GM19395 (cell line): ENCODE data around the gene UHMK1.
"Not testable (repeated sequence)": the region's sequence is repeated elsewhere in the genome, so short reads cannot be mapped to it uniquely, and the experiment has no call there.

Source experiments
- ATAC-seq: cut with Tn5 transposase; IDR thresholded peaks from one replicate; pipeline ENCODE4 v1.9.1; 2021; ENCODE audit warnings: mild to moderate bottlenecking, moderate library complexity; ENCODE audit not compliant: unreplicated experiment

Gene UHMK1

GRCh38 chr1:162497723-162498495 is at the start of gene UHMK1:
Gene UHMK1, plus strand, starts transcription at chr1:162497818. Its CDS starts 183 bp downstream, at chr1:162498001.
- ATAC-seq: peak; percentile 99

DNA sequence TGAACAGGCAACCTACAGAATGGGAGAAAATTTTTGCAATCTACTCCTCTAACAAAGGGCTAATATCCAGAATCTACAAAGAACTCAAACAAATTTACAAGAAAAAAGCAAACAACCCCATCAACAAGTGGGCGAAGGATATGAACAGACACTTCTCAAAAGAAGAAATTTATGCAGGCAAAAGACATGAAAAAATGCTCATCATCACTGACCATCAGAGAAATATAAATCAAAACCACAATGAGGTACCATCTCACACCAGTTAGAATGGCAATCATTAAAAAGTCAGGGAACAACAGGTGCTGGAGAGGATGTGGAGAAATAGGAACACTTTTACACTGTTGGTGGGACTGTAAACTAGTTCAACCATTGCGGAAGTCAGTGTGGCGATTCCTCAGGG is 43.3 kb upstream of the UHMK1 start:
- ATAC-seq: not testable (repeated sequence)

GRCh38 chr1:162456323-162456722 is 41.3 kb upstream of the UHMK1 start:
- ATAC-seq: no peak

- no peak for ATAC-seq
These were observed 39.4 kb upstream of the UHMK1 start for GRCh38 chr1:162458236-162458635.

GRCh38 chr1:162462425-162462824 is 35.2 kb upstream of the UHMK1 start:
- ATAC-seq: not testable (repeated sequence)

- no peak for ATAC-seq
These were observed 34.6 kb upstream of the UHMK1 start for GRCh38 chr1:162463021-162463420.

- ATAC-seq: no peak
These were observed 30.8 kb upstream of the UHMK1 start for GRCh38 chr1:162466797-162467196.

GRCh38 chr1:162470216-162470615 is 27.4 kb upstream of the UHMK1 start:
- no peak for ATAC-seq

DNA sequence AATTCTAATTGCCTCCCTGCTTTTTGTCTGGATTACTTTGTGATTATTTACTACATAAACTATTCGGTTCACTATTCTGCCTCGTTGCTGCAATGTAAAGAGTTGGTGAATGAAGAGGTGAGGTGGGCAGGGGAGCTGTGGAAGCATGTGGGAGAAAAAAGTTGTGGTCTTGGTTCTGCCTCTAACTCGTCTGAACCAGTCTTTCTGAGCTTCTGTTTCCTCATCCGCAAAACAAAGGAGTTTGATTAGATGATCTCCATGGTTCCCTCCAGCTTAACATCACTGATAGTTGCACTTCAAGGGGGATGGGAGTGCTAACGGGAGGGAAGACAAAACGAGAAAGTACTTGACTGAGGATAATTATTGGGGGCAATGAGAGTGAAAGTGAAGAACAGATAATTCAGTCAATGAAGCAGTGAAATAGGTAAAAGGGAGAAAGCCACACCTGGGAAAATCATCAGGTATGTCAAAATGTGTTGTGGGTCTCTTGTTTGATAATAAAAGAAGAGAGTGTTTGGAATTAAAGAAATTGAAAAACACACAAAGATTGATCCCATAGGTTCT is 26.2 kb upstream of the UHMK1 start:
- no peak for ATAC-seq

DNA sequence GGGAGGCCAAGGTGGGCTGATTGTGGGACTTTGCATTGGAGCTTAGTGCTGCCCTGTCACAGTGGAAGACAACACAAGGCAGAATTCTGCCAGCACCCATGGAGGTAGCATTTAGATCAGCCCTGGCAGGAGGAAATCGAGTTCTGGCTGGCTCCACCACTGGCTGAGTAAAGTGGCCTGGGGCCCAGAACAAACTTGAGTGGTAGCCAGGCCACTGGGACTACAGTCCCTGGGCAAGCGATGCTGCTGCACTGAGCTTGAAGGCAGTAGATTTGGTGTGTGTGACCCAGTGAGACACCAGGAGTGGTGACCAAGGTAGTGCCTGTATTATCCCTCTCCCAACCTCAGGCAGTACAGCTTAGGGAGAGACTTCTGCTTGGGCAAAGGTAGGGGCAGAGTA is 22.5 kb upstream of the UHMK1 start:
- ATAC-seq: no peak

GRCh38 chr1:162475539-162476185 is 22.0 kb upstream of the UHMK1 start:
- ATAC-seq: no peak

GRCh38 chr1:162476620-162477019 is 21.0 kb upstream of the UHMK1 start:
- no peak for ATAC-seq

GRCh38 chr1:162485236-162485635 is 12.4 kb upstream of the UHMK1 start:
- no peak for ATAC-seq

DNA sequence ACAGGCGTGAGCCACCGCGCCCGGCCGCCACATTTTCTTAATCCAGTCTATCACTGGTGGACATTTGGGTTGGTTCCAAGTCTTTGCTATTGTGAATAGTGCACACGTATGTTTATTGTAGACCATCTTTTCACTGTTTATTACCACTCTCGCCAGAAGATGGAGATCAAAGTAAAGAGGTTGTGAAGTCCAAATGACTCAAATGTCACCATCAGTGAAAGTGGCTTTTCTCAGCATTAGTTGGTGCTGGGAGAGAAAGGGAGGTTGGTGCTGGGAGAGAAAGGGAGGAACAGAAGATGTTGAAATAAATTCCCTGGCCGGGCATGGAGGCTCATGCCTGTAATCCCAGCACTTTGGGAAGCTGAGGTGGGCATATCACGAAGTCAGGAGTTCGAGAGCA is 10.4 kb upstream of the UHMK1 start:
- ATAC-seq: no peak

- ATAC-seq: no peak
These were observed 9.4 kb upstream of the UHMK1 start for GRCh38 chr1:162488219-162488618.

DNA sequence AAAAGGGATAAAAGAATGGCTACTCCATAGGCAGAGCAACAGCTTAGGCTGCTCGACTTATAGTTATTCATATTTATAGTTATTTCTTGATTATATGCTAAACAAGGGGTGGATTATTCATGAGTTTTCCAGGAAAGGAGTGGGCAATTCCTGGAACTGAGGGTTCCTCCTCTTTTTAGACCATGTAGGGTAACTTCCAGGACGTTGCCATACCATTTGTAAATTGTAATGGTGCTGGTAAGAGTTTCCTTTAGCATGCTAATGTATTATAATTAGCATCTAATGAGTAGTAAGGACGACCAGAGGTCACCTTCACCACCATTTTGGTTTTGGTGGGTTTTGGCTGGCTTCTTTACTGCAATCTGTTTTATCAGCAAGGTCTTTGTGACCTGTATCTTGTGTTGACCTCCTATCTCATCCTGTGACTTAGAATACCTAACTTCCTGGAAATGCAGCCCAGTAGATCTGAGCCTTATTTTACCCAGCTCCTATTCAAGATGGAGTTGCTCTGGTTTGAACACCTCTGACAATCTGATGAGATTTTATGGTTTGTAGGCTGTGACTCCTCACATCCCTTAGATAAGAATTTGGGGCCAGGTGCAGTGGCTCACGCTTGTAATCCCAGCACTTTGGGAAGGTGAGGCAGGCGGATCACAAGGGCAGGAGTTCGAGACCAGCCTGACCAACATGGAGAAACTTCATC is 1.9 kb upstream of the UHMK1 start:
- ATAC-seq: not testable (repeated sequence)

DNA sequence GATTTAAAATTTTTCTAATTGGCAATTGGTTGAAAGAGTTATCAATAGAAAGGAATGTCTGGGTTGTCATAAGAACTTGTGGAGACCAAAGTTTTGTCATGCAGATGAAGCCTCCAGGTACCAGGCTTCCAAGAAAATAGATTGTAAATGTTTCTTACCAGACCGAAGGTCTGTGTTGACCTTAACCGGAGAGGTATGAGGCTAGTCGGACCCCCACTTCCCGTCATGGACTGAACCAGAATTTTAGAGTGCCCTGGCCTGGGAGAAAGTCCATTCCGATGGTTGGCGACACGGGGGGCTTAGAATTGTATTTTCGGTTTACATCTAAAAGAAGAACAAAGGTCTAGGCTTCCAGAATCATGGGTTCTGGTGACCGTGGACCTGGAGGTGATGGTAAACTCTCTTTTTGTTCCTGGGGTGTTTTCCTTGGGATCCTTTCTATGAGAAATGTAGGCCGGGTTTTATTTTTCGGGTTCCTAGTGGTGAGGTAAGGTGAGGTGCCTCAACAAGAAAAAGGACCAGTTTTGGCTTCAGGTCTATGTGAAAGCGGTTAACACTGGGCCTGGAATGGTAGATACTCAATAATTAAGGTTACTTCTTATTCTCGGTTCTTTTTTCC is 405 bp upstream of the UHMK1 start:
- no peak for ATAC-seq

DNA sequence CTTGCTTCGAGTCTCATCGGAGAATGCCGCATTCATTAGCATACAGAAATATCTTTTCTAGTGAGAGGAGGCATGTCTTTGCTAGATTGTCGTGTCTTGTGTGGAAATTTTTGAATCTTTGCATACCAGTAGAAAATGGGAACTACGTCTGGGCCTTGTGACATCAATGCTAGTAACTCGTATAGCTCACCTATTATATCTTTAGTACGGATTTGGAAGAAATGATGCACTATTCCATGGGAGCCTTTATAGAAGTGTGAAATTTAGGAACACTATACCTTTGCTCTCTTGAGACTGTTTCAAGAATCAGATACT is 835 bp downstream of the UHMK1 start:
- ATAC-seq: peak; percentile 30

GRCh38 chr1:162500805-162501204 is 3.2 kb downstream of the UHMK1 start:
- ATAC-seq: no peak

DNA sequence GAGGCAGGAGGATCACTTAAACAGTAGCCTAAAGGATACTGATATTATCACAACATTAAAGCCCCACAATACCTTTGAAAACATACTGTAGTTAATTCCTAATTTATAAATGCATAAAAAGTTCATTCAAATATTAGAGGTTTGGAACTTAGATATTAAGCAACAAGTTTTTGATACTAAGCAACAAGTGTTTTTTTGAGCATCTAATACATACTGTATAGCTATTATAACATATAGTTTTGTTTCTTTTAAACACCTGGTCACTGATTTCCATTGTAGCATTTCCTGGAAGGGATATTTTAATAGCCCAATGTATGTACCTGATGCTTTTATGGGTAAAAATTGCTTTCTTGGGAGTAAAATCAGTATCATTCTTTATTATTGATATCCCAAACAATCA is 4.5 kb downstream of the UHMK1 start:
- no peak for ATAC-seq

- ATAC-seq: no peak
These were observed 5.3 kb downstream of the UHMK1 start for GRCh38 chr1:162502928-162503327.
